ENCODE results near the gene LINC00237.

- TF ChIP-seq, protein P1, sequence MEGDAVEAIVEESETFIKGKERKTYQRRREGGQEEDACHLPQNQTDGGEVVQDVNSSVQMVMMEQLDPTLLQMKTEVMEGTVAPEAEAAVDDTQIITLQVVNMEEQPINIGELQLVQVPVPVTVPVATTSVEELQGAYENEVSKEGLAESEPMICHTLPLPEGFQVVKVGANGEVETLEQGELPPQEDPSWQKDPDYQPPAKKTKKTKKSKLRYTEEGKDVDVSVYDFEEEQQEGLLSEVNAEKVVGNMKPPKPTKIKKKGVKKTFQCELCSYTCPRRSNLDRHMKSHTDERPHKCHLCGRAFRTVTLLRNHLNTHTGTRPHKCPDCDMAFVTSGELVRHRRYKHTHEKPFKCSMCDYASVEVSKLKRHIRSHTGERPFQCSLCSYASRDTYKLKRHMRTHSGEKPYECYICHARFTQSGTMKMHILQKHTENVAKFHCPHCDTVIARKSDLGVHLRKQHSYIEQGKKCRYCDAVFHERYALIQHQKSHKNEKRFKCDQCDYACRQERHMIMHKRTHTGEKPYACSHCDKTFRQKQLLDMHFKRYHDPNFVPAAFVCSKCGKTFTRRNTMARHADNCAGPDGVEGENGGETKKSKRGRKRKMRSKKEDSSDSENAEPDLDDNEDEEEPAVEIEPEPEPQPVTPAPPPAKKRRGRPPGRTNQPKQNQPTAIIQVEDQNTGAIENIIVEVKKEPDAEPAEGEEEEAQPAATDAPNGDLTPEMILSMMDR (IDR thresholded peaks at IDR 0.05): no peak
- no peak for TF ChIP-seq POLR2A (IDR thresholded peaks at IDR 0.05)
- no peak for TF ChIP-seq POLR2AphosphoS5 (IDR thresholded peaks at IDR 0.05; ENCODE audit: insufficient read depth in 1 of 2, low read depth in 1 of 2)
These were observed 6.2 kb downstream of the LINC00237 start for GRCh38 chr20:21099751-21100577.
